Activated CD8-positive, alpha-beta T cell treated with anti-CD3 and anti-CD28 coated beads for 36 hours (primary cell): ENCODE results near the gene RINL. TPM values are rescaled to one million over a fixed set of nuclear protein-coding genes. Genes with fewer than 3 reads are reported as not detected.
A peak's percentile ranks its signal among the peaks of the same experiment; 100 is the strongest.

Experiments
- ATAC-seq: fragments of 200-7000 bp; cut with Tn5 transposase; one replicate; pipeline ENCODE4 v1.10.0; 2021; ENCODE audit warnings: mild to moderate bottlenecking, moderate library complexity
- CTCF ChIA-PET: fragments of 350-600 bp; sonication (Branson Sonifier 250); formaldehyde crosslinking; loops from one replicate; lab custom pipeline; 2021; ENCODE audit warnings: antibody characterized with exemption; lab: Charles Lee
- POLR2A ChIA-PET: fragments of 350-600 bp; sonication (Branson Sonifier 250); formaldehyde crosslinking; loops from one replicate; lab custom pipeline; 2021; ENCODE audit warnings: antibody characterized with exemption; lab: Charles Lee
- DNase-seq: peaks from one replicate; pipeline ENCODE4 v3.0.0-alpha.2; 2020
- H3K27ac Mint-ChIP-seq: one replicate; pipeline ENCODE4 v1.8.0; 2021; ENCODE audit warnings: mild to moderate bottlenecking, mixed read lengths
- H3K27me3 Mint-ChIP-seq: one replicate; pipeline ENCODE4 v1.8.0; 2021; ENCODE audit warnings: mixed read lengths
- H3K36me3 Mint-ChIP-seq: one replicate; pipeline ENCODE4 v1.8.0; 2021; ENCODE audit warnings: low read depth, mixed read lengths
- H3K4me1 Mint-ChIP-seq: one replicate; pipeline ENCODE4 v1.8.0; 2021; ENCODE audit warnings: low read depth, mixed read lengths
- H3K4me3 Mint-ChIP-seq: one replicate; pipeline ENCODE4 v1.8.0; 2021; ENCODE audit warnings: mild to moderate bottlenecking, moderate library complexity, mixed read lengths
- H3K9me3 Mint-ChIP-seq: one replicate; pipeline ENCODE4 v1.8.0; 2021; ENCODE audit warnings: mixed read lengths
- intact Hi-C: fragments of 100-400 bp; cut with micrococcal nuclease; formaldehyde crosslinking; loops from one replicate; pipeline ENCODE4 v1.10.0; 2022
- total RNA-seq, 2 experiments: library from RNA; stranded (reverse); gene quantifications; one replicate each; pipeline ENCODE4 v1.2.3, GENCODE V29; 2021
- TF ChIP-seq, protein P1 (sequence below): fragments of 200-600 bp; IDR thresholded peaks from one replicate; pipeline ENCODE4 v1.8.0; 2022; ENCODE audit warnings: antibody characterized with exemption, mild to moderate bottlenecking

RINL gene
- total RNA-seq, 2 experiments from 2014 or later: 85.5 to 87.7 TPM

- peak overlapping the region; percentile 64 for H3K4me3 Mint-ChIP-seq
- ChIA-PET POLR2A (interaction anchor here (0.6 to 4.0 kb wide), 13 partner anchors 8 to 109 kb away, joined by 3 to 24 read pairs (median 4); partner anchors contain the start of gene ECH1), CTCF (interaction anchor here (0.8 to 1.0 kb wide), 3 partner anchors 21 to 111 kb away, joined by 3 read pairs; no protein-coding TSS in a partner anchor)
- H3K4me1 Mint-ChIP-seq: peaks cover 83% of the 10 kb centered on the region
- H3K9me3 Mint-ChIP-seq: no peaks in the 10 kb centered on the region
- TF ChIP-seq, protein P1, sequence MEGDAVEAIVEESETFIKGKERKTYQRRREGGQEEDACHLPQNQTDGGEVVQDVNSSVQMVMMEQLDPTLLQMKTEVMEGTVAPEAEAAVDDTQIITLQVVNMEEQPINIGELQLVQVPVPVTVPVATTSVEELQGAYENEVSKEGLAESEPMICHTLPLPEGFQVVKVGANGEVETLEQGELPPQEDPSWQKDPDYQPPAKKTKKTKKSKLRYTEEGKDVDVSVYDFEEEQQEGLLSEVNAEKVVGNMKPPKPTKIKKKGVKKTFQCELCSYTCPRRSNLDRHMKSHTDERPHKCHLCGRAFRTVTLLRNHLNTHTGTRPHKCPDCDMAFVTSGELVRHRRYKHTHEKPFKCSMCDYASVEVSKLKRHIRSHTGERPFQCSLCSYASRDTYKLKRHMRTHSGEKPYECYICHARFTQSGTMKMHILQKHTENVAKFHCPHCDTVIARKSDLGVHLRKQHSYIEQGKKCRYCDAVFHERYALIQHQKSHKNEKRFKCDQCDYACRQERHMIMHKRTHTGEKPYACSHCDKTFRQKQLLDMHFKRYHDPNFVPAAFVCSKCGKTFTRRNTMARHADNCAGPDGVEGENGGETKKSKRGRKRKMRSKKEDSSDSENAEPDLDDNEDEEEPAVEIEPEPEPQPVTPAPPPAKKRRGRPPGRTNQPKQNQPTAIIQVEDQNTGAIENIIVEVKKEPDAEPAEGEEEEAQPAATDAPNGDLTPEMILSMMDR: no peak
- peaks cover 91% of the 10 kb centered on the region for H3K36me3 Mint-ChIP-seq
- DNase-seq: peak; percentile 86
- no peaks in the 10 kb centered on the region for H3K27me3 Mint-ChIP-seq
- intact Hi-C loops: loop anchor here (10.0 kb wide), 1 partner anchor 108 kb away; no protein-coding TSS in a partner anchor
- H3K27ac Mint-ChIP-seq: peak overlapping the region; percentile 97
- peak; percentile 84 for ATAC-seq
Measured at GRCh38 chr19:38842439-38843174, 35.5 kb downstream of the RINL start.

DNA sequence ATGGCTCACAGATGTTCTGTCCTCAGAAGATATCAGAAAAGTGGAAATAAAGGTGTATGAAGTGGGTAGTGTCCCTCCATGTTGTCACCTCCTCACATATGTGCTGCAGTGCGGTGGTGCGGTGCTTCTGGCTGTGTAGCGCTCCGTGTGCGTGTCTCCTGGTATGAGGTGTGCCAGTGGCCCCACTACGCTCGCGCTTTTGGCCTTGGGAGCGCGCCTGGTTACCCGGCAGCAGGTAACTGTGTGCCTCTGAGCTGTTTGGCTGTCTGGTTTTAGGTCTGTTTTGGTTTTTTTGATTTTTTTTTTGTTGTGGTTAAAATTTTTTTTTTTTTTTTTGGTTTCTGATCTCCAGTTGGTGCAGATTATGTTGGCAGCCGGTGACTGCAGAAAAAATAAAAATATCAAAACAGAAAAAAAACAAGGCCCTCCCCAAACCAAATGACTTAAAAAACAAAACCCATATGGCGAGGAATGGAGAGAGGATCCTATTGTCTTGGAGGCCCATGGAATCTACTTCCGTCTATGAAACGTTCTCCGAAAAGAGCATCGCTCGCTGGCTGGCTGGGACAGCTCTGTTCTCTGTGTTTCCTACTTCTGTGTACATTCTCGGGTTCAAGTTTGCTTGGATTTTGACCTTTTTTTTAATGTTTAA is 36.2 kb downstream of the RINL start:
- peak; percentile 5 for ATAC-seq
- peaks cover 91% of the 10 kb centered on the region for H3K36me3 Mint-ChIP-seq
- intact Hi-C loops: loop anchor here (10.0 kb wide), 1 partner anchor 107 kb away; no protein-coding TSS in a partner anchor
- CTCF ChIA-PET: interaction anchor here (0.8 to 1.0 kb wide), 3 partner anchors 22 to 112 kb away, joined by 3 read pairs; no protein-coding TSS in a partner anchor
- no peaks in the 10 kb centered on the region for H3K9me3 Mint-ChIP-seq
- no peaks in the 10 kb centered on the region for H3K27me3 Mint-ChIP-seq
- peak overlapping the region; percentile 64 for H3K4me3 Mint-ChIP-seq
- peak; percentile 45 for DNase-seq
- TF ChIP-seq, protein P1: no peak
- POLR2A ChIA-PET: interaction anchor here (0.6 to 4.0 kb wide), 13 partner anchors 7 to 109 kb away, joined by 3 to 24 read pairs (median 4); partner anchors contain the start of gene ECH1
- H3K4me1 Mint-ChIP-seq: peaks cover 78% of the 10 kb centered on the region
- peak overlapping the region; percentile 97 for H3K27ac Mint-ChIP-seq

DNA sequence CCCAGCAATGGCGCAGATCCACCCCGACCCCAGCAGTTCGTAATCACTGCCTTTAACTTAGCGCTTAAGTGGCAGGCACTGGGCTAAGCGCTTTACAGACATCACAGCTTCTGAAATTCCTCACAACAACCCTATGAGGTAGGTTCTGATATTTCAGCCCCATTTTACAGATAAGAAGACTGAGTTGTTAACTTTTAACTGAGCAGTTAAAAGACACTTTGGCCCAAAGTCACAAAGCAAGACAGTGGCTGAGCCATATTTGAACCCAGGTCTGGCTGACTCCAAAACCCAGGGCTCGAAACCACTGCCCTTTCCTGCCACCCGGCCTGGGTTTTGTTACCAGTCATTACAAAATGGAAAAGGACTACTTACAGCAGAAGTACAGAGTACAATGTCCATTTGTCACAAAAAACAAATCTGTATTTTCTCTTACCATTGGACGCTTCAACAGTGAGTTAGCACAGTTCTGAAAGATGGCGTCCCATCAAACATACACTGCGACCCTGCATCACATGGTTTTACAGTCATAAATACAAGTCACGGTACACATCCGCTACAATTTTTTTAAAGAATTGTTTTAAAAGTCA is 36.8 kb downstream of the RINL start:
- intact Hi-C loops: loop anchor here (10.0 kb wide), 1 partner anchor 106 kb away; no protein-coding TSS in a partner anchor
- CTCF ChIA-PET: interaction anchor here (1.8 kb wide), 1 partner anchor 106 kb away, joined by 4 read pairs; no protein-coding TSS in a partner anchor
- ATAC-seq: no peak

DNA sequence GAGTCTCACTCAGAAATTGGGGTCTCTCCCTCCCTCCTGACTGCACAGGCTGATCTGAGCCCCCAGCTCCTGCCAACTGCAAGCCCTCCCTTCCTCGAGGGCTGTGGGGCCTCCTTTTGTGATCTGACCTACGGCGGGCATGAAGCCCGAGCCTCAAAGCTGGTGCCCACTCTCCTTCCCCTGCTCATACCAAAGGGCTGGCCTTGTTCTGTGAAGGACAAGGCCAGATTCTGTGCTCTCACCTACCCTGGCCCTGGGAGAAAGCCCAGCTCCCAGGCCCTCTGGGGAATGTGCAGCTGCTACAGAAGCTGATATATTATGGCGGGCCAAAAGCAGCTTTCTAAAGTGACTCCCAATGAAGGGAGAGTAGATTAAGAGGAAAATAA is 37.5 kb downstream of the RINL start:
- Mint-ChIP-seq H3K4me1 (peaks cover 68% of the 10 kb centered on the region), H3K27ac (peak overlapping the region; percentile 97), H3K27me3 (no peaks in the 10 kb centered on the region), H3K4me3 (no peak overlapping the region), H3K9me3 (no peaks in the 10 kb centered on the region), H3K36me3 (peaks cover 93% of the 10 kb centered on the region)
- ChIA-PET POLR2A (interaction anchor here (0.6 to 4.6 kb wide), 8 partner anchors 7 to 145 kb away, joined by 3 to 48 read pairs (median 8); partner anchors contain the start of genes ECH1 and HNRNPL), CTCF (interaction anchor here (0.8 to 1.8 kb wide), 2 partner anchors 90 to 106 kb away, joined by 4 read pairs; partner anchors contain the start of genes MRPS12 and SARS2)
- ATAC-seq (no peak), DNase-seq (no peak)
- TF ChIP-seq, protein P1: no peak
- intact Hi-C loops: loop anchor here (10.0 kb wide), 1 partner anchor 106 kb away; no protein-coding TSS in a partner anchor

More for the DNA sequence above, 36.8 kb downstream of the RINL start:
- POLR2A ChIA-PET: interaction anchor here (0.8 to 4.6 kb wide), 7 partner anchors 7 to 146 kb away, joined by 3 to 48 read pairs (median 13); partner anchors contain the start of genes ECH1 and HNRNPL
- Mint-ChIP-seq H3K36me3 (peaks cover 94% of the 10 kb centered on the region), H3K4me3 (peak overlapping the region; percentile 64), H3K27me3 (no peaks in the 10 kb centered on the region), H3K4me1 (peaks cover 75% of the 10 kb centered on the region), H3K9me3 (no peaks in the 10 kb centered on the region), H3K27ac (peak overlapping the region; percentile 97)
- TF ChIP-seq, protein P1: no peak
- DNase-seq: no peak
